Frontal cortex (tissue), 4 donors: ENCODE results near the gene STAT1. TPM values are rescaled to one million over a fixed set of nuclear protein-coding genes. Genes with fewer than 3 reads are reported as not detected.
A peak's percentile ranks its signal among the peaks of the same experiment; 100 is the strongest.

ENCODE experiments used
- DNase-seq, 2 donors: peaks; one replicate each; pipeline ENCODE4 v3.0.0; 2012; ENCODE audit warnings: low spot score in 2 of 2
- FAIRE-seq: peaks from 2 replicates; lab custom pipeline; 2012; peaks lifted over from hg19 to GRCh38; lab: Jason Lieb, UNC
- total RNA-seq: library from RNA; depleted of rRNA; stranded (reverse); fragments of >200 nt; gene quantifications from one replicate; pipeline ENCODE4 v1.2.3, GENCODE V29; 2014
- donor health status: control.
- donor health status: control.
- donor health status: control.

STAT1 gene
- total RNA-seq, 1 donor from 2014 or later, result 20.8 TPM

DNA sequence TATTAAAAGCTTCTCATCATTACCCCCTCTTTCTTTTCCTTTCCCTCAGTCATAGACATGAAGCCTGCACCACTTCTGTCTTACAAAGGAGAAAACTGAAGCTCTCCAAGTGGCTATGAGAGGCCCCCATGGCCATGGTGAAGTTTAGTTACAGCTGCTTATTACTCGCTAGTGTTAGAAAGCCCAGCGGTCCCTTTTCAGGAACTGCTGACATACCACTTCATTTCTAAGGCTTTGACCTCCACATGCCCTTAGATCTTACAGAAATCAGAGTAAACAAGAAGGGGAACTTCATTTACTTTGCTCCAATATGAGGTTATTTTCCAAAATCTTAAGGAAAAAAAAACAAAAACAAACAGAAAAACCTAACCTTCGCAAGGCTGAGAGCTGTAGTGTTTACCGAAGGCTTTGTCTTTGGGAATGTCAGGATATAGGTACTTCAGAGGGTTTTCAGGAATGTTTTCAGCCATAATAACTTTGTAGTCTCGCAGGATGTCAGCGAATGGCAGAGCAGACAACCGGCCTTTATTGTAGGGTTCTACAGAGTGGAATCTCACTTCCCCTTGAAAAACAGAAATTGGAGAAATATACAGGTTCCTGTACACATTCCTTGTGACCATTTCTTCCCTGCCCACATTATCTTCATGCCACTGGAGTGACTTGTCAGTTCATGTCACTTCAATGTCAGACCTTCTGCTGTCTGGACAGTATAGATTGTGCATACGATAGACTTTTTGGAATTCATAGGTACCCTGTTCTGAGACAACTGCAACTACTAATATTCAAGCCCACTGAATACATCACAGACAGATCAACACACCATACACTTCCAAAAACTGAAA is 18.8 kb upstream of the STAT1 start:
- no peak for DNase-seq
- FAIRE-seq, result no peak

DNA sequence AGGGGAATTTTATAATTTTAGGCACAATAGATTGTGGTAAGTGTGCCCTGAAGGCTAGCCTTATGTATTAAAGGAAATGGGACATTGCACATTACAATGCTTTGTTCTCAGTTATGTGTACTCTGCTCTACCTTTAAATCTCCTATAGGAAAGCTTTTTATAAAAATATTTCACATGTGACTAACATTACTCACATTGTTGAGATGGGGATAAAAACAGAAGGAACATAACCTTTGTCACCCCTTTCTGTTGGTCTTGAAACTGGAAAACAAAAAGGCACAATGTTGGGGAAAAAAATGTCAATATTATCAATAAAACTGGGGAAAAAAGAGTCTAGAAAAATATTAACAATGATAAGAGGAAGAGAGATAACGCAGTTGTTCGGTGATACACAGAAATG is 17.3 kb upstream of the STAT1 start:
- DNase-seq (no peak), FAIRE-seq (no peak)

DNA sequence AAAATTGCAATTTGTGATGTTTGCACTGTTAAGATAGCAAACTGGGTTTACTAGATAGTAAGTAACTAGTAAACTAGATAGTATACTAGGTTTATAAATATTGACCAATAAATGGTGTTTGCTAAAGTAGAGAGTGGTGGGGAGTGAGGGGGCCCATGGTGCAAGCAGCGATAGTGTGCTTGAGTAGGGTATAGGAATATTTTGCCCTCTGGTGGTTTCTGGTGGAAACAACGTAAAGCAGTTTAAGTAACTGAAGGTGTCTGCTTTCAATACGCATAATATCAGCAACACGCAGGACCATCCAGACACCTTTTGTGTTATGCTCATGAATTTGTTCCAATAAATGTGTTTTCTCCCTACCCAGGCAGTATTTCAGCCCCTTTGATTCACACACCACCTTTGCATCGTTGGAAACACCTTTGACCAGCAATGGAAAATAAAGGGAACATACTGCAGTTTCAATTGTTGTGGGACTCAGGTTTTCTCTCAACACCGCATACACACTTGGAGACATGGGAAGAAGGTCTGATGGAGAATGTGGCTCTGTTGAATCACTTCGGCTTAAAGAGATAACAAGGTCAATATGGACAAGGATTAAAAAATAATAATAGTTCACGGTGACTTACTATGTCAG is 16.7 kb upstream of the STAT1 start:
- DNase-seq, result peak in 1 of 2 donors; percentile 31
- FAIRE-seq, result no peak

DNA sequence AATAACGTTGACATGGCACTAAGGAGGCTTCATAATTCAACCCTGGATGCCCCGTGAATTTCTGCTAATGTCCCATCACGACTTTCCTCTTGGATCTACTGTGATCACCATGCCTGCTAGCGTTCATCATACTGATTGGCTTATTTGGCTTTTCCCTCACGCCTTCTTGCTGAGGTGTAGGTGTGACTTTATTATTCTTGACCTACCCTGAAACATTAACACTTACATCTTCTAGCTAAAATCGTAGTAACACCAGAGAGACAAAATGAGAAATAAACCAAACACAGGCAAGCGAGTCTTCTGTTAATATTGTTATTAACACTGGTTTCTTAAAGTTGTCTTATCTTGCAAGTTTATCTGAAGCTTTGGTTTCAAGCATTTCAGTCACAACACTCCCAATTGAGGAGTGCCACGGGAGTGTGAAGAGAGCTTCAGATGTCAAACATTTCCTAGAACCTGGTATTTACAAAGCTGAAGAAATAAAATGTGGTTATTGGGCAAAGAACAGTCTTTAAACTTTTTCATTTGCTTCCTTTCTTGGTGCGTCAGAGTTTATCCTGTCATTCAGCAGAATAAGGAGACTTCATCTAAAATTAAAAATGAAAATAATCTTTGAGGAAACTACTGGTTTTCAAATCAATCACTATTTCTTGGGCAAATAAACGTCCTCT is 15.4 kb upstream of the STAT1 start:
- no peak for DNase-seq
- FAIRE-seq, result no peak

DNA sequence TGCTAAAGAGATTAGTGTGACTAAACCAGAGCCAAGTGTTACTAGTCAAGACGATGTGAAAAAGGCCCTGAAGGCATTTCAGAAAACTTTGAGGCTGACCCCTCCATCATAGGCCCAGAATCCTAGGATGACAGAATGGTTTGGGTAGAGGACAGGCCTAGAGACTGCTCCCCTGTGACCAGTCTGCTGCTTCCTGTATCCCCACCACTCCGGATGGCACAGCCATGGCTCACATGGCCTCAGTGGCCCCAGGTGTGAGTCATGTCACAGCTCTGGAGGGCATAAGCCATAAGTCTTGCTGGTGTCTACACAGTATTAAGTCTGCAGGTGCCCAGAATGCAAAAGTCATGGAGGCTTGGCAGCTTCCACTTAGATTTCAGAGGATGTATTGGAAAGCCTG is 12.4 kb upstream of the STAT1 start:
- DNase-seq, result no peak
- no peak for FAIRE-seq

DNA sequence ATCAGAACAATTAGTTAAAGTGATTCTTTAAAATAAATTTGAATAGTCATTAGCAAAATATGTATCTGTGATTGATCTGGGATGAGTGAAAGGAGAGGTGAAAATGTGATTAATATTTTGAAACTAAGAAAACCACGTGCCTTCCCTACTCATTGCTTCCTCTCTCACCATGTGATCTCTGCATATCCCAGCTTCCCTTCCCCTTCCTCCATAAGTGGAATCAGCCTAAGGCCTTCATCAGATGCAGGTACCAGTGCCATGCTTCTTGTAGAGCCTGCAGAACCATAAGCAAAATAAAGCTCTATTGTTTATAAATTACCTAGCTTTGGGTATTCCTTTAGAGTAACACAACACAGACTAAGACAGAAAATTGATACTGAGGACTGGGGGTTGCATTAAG is 11.2 kb upstream of the STAT1 start:
- DNase-seq, result no peak
- no peak for FAIRE-seq

DNA sequence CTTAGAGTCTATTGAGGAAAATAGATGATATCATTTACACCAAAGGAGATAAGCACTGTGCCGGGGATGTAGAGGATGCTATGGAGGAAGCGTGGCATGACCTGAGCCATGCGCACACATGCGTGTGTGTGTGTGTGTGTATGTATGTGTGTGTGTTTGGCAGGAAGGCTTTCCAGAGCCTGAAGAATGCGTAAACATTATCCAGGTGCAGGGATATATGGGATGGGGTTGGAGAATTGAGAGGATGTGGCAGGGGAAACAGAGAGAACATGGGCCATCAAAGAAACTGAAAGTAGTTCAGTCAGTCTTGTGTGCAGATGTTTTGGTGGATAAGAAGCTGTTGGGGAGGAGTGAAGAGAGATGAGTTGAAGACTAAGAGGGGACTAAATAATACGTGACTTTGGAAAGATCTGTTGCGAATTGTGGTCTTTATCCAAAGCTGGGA is 9.3 kb upstream of the STAT1 start:
- DNase-seq, result no peak
- FAIRE-seq, result no peak

DNA sequence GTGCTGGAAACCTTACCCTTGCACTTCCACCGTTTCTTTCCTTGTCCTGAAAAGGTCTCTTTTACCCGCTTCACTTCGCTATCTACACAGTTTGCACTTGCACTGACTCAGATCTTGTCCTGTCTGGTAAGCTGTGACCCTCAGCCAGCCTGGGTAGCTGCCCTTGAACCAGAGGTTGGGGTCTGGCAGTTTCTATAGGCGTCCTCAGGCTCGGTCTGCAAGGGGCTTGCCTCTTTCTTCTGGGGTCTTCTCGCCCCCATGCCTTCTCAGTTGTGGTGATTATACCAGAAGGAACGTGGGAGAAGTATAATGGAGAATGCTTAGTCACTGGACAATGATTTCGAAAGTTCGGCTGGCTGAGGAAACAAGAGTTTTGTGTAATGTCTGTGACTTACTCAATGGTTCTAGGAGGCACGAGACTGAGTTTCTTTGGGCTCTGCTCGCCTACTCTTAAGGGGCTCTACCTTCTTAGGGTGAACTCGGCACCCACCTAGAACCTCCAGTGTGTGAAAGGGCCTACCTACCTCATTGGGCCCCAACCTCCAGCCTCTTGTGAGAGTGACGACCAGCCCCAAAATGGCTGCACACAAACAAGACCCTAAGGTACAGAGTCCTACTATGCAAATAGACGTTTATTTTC is 6.9 kb upstream of the STAT1 start:
- no peak for FAIRE-seq
- peak in 1 of 2 donors; percentile 30 for DNase-seq

DNA sequence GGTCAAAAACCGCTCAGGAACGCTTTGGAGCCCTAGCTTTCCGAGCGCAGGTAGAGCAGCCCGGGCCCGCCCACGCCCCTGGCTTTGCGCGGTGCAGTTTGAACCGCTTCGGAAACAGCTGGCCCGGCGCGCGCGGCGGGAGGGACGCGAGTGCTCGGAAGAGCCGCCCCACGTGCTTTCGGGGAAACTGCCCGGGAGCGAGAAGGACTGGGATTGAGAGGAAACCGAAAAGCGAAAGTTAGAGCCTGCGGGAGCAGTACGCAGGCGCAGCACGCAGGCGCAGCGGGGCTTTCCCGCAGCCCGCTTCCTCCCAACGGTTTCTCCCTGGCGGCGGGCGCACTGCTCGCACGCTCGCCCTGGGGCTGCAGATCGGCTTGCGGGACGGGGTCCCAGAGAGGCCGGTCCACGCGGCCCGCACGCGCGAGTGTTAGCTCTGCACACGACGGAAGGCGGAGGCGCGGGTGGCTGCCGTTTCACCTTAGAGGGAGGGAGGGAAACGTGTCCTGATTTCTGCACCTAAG is 6.3 kb upstream of the STAT1 start:
- FAIRE-seq, result no peak
- DNase-seq, result peak; percentile 92 to 94

DNA sequence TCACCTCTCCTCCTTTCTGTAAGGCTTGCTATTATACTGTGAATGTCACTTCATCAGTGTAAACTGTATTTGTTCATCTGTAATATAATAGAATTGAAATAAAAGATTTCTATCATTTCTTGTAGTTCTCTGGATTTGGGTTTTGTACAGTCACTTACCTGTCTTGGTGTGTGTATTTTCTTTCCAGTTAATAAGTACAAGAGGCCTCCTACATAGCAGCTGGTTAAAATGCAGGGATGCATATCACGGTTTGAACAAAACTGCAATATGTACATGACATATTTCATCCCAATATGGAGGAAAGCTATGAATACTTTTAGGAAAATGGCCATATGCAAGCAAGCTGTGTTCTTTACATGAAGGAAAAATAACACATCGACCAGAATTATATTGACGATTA is 5.4 kb upstream of the STAT1 start:
- no peak for DNase-seq
- no peak for FAIRE-seq

DNA sequence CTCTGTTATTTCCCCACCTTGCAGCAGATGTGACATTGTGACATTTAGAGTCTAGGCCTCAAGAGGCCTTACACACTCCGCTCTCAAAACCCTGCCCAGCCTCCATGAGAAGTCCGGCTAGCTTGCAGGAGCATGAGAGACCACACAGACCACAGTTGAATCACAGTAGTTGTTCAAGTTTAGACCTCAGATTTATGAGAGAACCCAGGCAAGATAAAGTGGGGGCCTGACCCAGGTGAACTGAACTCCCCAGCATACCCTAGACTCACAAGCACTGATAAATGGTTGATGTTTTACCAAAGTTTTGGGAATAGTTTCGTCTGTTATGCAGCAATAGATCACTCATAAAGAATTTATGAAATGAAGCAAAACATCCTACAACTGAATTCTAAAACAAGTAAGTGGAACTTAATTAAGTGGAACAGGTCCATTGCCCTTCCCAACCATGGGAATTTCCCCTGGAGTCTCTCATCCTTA is 4.7 kb upstream of the STAT1 start:
- FAIRE-seq (no peak), DNase-seq (no peak)

DNA sequence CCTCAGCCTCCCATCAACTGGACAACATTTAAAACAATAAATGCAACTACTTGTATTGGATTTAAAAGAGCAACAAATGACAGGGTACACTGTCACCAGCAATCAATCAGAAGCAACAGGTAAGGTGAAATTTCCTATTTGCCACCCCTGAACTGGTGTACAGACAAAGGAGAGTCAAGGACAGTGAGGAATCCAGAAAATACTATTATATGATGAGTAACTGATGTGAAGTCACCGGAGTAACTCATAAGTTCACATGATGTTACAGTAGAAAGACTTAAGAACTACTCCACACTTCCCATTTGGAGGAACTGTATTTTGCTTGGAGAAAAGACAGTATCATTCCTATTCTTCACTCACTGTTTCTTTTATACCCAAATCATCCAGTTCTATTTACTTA is 4.1 kb upstream of the STAT1 start:
- DNase-seq (no peak), FAIRE-seq (no peak)

DNA sequence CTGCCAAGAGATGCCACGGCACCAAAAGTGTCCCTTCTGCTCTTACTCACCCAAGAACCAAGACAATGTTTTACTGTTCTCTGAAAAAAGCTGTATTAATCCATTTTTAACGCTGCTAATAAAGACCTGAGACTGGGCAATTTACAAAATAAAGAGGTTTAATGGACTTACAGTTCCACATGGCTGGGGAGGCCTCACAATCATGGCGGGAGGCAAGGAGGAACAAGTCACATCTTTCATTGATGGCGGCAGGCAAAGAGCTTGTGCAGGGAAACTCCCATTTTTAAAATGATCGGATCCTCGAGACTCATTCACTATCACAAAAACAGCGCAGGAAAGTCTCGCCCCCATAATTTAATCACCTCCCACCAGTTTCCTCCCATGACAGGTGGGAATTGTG is 1.9 kb upstream of the STAT1 start:
- DNase-seq (no peak), FAIRE-seq (no peak)

DNA sequence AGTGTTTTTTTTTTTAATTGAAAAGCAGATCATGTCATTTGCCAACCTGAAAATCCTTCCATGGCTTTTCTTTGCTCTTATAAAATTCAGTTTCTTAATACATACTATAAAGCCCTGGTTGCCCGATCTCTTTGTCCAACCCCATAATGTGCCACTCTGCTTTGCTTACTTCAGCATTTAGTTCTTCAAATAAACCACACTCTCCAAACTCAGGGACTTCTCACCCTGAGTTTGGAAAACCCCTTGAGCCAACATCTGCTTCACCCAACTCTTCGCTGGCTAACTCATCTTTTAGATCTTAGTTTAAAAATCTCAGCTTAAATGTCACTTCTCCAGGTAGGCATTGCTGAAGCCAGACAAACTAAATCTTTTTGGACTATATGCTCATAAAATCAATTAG is 1.3 kb upstream of the STAT1 start:
- no peak for FAIRE-seq
- no peak for DNase-seq

DNA sequence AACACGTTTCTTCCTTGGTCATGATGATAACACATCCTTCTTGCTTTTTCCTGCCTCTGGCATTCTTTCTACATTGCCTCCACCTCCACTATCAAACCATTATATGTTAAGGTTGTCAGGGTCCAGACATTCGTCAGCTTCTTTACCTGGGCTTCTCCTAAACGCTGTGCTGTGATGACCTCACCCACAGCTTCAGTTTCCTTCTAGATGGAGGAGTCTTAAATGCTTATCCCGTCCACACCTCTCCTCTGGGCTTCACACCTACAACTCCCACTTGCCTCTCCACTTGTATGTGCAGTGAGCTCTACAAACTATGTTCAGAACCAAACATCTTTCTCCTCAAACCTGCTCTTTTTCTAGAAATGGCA is 666 bp upstream of the STAT1 start:
- DNase-seq, result no peak

DNA sequence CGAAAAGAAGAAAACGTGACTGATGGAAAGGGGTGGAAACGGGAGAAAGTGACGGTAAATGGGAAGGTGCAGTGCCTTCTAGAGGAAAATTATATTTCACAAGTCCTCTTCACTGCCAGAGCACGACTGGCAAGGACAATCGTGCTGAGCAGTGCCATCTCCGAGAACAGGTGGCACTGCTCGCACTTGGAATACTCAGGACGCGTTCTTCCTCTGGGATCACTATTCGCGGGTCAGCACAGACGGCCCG is 364 bp downstream of the STAT1 start:
- no peak for DNase-seq
- no peak for FAIRE-seq

More for the DNA sequence above, 666 bp upstream of the STAT1 start:
- FAIRE-seq, result no peak

DNA sequence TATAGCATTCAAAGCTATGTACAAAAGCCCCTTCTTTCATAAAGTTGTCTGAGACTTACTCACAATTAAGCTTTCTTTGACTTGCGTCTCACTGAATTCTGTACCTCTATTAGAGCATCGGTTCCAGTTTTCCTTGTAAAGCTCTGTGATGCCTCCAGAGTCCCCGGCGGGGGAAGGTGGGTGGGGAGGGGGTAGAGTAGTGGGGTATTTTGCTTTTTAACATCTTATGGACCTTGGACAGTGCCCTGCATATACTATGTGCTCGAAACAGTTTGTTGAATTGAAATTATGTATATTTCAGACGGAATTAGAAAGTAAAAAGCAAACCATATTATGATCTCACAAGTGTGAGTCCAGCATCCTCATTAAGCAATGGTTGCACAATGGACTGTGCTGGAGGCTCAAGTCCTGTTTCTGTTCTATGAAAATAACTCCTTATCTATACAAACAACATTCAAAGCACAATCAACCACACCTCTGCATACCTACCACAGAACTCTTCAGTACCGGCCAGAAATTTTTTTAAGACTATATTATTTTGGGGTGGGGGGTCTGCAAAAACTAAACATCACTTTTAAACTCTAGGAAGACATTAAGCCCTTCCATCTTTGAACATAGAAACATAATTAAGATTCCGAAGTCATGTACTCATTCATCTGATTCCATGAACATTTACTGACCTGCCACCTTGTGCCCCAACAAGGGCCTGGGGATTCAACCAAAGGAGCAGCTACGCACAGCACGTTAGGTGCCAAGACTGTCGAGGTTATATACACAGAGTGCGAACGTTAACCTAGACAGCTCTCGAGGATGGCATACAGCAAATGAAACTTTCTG is 908 bp downstream of the STAT1 start:
- FAIRE-seq (no peak), DNase-seq (no peak)

DNA sequence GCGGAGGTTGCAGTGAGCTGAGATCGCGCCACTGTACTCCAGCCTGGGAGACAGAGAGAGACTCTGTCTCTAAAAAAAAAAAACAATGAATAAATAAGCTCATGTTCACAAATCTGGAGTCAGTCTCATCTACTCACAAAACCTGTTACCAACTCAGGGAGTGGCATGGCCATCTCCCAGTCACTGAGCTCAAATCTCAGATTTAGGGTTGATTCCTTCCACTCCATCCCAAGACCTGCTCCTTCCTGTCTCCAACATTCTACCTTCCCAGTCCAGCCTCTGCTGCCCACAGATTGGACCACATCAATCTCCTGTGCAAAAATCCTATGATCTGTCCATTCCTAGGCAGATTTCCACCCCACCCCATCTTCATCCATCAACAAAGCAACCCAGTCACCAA is 1.6 kb downstream of the STAT1 start:
- FAIRE-seq, result no peak
- no peak for DNase-seq
